Hepatocyte (in vitro differentiated cells): ENCODE results near the gene ATP13A3.

ENCODE experiments used
- CTCF ChIP-seq: fragments of 200-600 bp; sonication (generic); IDR thresholded peaks from 2 replicates; pipeline ENCODE4 v1.5.1; 2016; ENCODE audit warnings: antibody characterized with exemption, mild to moderate bottlenecking; ENCODE audit not compliant: poor library complexity
- EZH2 ChIP-seq: fragments of 200-600 bp; sonication (generic); IDR thresholded peaks from 2 replicates; pipeline ENCODE4 v1.6.1; 2016; ENCODE audit warnings: antibody characterized with exemption, mild to moderate bottlenecking, borderline replicate concordance

DNA sequence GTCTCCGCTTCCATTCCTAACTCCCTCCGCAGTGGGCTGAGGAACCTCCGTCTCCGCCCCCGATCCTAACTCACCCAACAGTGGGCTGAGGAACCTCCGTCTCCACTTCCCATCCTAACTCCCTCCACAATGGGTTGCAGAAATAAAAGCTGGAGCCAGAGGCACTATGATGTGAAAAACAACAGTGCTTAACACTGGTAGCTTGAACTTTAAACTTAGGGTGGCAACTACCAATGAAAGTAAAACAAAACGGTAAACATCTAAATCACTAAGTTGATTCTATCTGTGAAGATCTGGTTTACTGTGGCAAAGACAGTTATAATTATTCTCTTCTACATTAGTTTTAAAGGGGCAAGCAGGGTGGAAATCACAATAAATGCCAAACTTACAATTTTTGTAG is 61.8 kb downstream of the ATP13A3 start:
- TF ChIP-seq CTCF: no peak
- no peak for TF ChIP-seq EZH2
